Measurements from ENCODE around the gene CSRP3.

- TF ChIP-seq POLR2A (IDR thresholded peaks at IDR 0.05) (no peak), CTCF (IDR thresholded peaks at IDR 0.05 in 8 of 11, conservative IDR thresholded peaks at IDR 0.05 in 3 of 11) (no peak), POLR2AphosphoS5 (IDR thresholded peaks at IDR 0.05) (no peak)
Measured at GRCh38 chr11:19208959-19209546, 7.3 kb upstream of the CSRP3 start.

All from spleen (tissue), 7 donors.